HCT116 (cell line): Measurements from ENCODE around the gene HNRNPA2B1.

Experiments
- CEBPB ChIP-seq: IDR thresholded peaks from 2 replicates; pipeline ENCODE4 v1.6.1; 2012; ENCODE audit warnings: low read depth
- EZH2 ChIP-seq: fragments of 200-600 bp; sonication (generic); IDR thresholded peaks from 2 replicates; pipeline ENCODE4 v1.6.1; 2017; ENCODE audit warnings: antibody characterized with exemption, mixed run types
- JUND ChIP-seq: IDR thresholded peaks from 2 replicates; pipeline ENCODE4 v1.6.1; 2012
- POLR2A ChIP-seq: IDR thresholded peaks from 2 replicates; pipeline ENCODE4 v1.7.0; 2011; ENCODE audit warnings: borderline replicate concordance; ENCODE audit not compliant: insufficient read depth, insufficient read length; ENCODE audit errors: extremely low read depth
- POLR2AphosphoS5 ChIP-seq: IDR thresholded peaks from 2 replicates; pipeline ENCODE4 v1.6.1; 2011; ENCODE audit warnings: mild to moderate bottlenecking, low read depth, low read length, moderate library complexity
- RAD21 ChIP-seq: IDR thresholded peaks from 2 replicates; pipeline ENCODE4 v1.6.1; 2012; ENCODE audit warnings: low read depth, mild to moderate bottlenecking
- SIN3A ChIP-seq: IDR thresholded peaks from 2 replicates; pipeline ENCODE4 v1.6.1; 2012; ENCODE audit warnings: low read depth
- YY1 ChIP-seq: IDR thresholded peaks from 2 replicates; pipeline ENCODE4 v1.6.1; 2011; ENCODE audit warnings: low read length, low read depth, moderate library complexity, mild to moderate bottlenecking; ENCODE audit not compliant: insufficient replicate concordance; ENCODE audit errors: extremely low read depth
- ZNF274 ChIP-seq: fragments of 200-500 bp; sonication (Bioruptor generic); IDR thresholded peaks from 2 replicates; pipeline ENCODE4 v1.6.1; 2014; ENCODE audit warnings: mild to moderate bottlenecking, low read depth, low read length, inconsistent platforms
- TF ChIP-seq, protein P1 (sequence below): IDR thresholded peaks from 2 replicates; pipeline ENCODE4 v1.6.1; 2012
- TF ChIP-seq, protein P2 (sequence below), 3 experiments: fragments of 200-600 bp in 1 of 3; sonication (generic) in 1 of 3; IDR thresholded peaks in 2 of 3; conservative IDR thresholded peaks in 1 of 3; 2 replicates each; pipeline ENCODE4 v1.5.1; 2012 to 2017; ENCODE audit warnings: low read depth in 2 of 3, low read length in 2 of 3, antibody characterized with exemption in 1 of 3, borderline replicate concordance in 1 of 3, control low read depth in 1 of 3, mild to moderate bottlenecking in 1 of 3, mixed read lengths in 1 of 3, mixed run types in 1 of 3, moderate library complexity in 1 of 3; ENCODE audit not compliant: insufficient read depth in 1 of 3
- TF ChIP-seq, protein P3 (sequence below): IDR thresholded peaks from 2 replicates; pipeline ENCODE4 v1.6.1; 2011; ENCODE audit warnings: mild to moderate bottlenecking, low read length, moderate library complexity; ENCODE audit not compliant: insufficient replicate concordance; ENCODE audit errors: extremely low read depth
- TF ChIP-seq, protein P4 (sequence below): IDR thresholded peaks from 2 replicates; pipeline ENCODE4 v1.6.1; 2012

DNA sequence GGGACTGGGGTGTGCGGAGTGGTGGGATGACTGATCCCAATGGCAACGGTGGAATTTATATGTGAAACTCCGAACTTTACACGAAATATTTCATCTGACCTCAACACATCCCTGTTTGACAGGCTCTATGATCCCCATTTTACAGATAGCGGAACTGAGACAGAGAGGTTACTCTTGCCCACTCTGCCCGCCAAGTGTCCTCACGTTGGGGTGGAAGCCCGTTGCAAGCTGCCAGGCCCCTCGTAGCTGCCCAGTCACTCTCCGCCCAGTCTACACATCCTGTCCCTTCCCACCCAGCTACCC is 48.9 kb downstream of the HNRNPA2B1 start:
- TF ChIP-seq, protein P1, sequence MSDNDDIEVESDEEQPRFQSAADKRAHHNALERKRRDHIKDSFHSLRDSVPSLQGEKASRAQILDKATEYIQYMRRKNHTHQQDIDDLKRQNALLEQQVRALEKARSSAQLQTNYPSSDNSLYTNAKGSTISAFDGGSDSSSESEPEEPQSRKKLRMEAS, result no peak
- TF ChIP-seq YY1, result no peak
- no peak for TF ChIP-seq CEBPB
- TF ChIP-seq ZNF274, result no peak
- TF ChIP-seq, protein P2, sequence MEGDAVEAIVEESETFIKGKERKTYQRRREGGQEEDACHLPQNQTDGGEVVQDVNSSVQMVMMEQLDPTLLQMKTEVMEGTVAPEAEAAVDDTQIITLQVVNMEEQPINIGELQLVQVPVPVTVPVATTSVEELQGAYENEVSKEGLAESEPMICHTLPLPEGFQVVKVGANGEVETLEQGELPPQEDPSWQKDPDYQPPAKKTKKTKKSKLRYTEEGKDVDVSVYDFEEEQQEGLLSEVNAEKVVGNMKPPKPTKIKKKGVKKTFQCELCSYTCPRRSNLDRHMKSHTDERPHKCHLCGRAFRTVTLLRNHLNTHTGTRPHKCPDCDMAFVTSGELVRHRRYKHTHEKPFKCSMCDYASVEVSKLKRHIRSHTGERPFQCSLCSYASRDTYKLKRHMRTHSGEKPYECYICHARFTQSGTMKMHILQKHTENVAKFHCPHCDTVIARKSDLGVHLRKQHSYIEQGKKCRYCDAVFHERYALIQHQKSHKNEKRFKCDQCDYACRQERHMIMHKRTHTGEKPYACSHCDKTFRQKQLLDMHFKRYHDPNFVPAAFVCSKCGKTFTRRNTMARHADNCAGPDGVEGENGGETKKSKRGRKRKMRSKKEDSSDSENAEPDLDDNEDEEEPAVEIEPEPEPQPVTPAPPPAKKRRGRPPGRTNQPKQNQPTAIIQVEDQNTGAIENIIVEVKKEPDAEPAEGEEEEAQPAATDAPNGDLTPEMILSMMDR (IDR thresholded peaks at IDR 0.05 in 2 of 3, conservative IDR thresholded peaks at IDR 0.05 in 1 of 3; ENCODE audit: borderline replicate concordance in 1 of 3, insufficient read depth in 1 of 3, low read depth in 2 of 3, low read length in 2 of 3), result no peak
- no peak for TF ChIP-seq POLR2A
- TF ChIP-seq, protein P3, sequence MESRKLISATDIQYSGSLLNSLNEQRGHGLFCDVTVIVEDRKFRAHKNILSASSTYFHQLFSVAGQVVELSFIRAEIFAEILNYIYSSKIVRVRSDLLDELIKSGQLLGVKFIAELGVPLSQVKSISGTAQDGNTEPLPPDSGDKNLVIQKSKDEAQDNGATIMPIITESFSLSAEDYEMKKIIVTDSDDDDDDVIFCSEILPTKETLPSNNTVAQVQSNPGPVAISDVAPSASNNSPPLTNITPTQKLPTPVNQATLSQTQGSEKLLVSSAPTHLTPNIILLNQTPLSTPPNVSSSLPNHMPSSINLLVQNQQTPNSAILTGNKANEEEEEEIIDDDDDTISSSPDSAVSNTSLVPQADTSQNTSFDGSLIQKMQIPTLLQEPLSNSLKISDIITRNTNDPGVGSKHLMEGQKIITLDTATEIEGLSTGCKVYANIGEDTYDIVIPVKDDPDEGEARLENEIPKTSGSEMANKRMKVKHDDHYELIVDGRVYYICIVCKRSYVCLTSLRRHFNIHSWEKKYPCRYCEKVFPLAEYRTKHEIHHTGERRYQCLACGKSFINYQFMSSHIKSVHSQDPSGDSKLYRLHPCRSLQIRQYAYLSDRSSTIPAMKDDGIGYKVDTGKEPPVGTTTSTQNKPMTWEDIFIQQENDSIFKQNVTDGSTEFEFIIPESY, result no peak
- TF ChIP-seq EZH2, result no peak
- TF ChIP-seq SIN3A, result no peak
- TF ChIP-seq POLR2AphosphoS5, result no peak
- TF ChIP-seq JUND, result no peak
- TF ChIP-seq, protein P4, sequence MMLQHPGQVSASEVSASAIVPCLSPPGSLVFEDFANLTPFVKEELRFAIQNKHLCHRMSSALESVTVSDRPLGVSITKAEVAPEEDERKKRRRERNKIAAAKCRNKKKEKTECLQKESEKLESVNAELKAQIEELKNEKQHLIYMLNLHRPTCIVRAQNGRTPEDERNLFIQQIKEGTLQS, result no peak
- TF ChIP-seq RAD21, result no peak
